Measurements from ENCODE around the gene SHMT1.
"Not testable (repeated sequence)": the region's sequence is repeated elsewhere in the genome, so short reads cannot be mapped to it uniquely, and the experiment has no call there.

The SHMT1 gene

GRCh38 chr17:18378205-18378505 lies 14.8 kb upstream of the SHMT1 start:
- no peak for DNase-seq (ENCODE audit: low read depth)

- DNase-seq (ENCODE audit: low read depth) = no peak
Observed at GRCh38 chr17:18377437-18378204, 14.3 kb upstream of the SHMT1 start, which contains the start of gene EVPLL. TSS of gene EVPLL (plus strand) at chr17:18377778. CDS start at chr17:18380938, 3,160 bp downstream.

DNA sequence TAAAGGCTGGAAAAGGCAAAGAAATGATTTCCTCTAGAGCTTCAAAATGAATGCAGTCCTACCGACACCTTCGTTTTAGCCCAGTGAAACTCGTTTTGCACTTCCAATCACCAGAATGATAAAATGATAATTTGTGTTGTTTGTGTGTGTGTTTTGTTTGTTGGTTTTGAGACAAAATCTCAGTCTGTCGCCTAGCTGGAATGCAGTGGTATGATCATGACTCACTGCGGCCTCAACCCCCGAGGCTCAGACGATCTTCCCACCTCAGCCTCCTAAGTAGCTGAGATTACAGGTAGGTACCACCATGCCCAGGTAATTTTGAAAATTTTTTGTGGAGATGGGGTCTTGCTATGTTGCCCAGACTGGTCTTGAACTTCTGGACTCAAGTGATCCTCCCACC lies 10.9 kb upstream of the SHMT1 start:
- DNase-seq (ENCODE audit: low read depth) = no peak

DNA sequence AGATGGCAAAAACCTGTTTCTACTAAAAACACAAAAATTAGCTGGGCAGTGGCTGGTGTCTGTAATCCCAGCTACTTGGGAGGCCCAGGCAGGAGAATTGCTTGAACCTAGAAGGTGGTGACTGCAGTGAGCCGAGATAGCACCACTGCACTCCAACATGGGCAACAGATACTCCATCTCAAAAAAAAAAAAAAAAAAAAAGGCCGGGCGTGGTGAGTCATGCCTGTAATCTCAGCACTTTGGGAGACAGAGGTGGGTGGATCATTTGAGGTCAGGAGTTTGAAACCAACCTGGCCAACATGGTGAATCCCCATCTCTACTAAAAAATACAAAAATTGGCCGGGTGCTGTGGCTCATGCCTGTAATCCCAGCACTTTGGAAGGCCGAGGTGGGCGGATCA lies 9.8 kb upstream of the SHMT1 start:
- not testable (repeated sequence) for DNase-seq (ENCODE audit: low read depth)

GRCh38 chr17:18371455-18371854 lies 8.1 kb upstream of the SHMT1 start:
- no peak for DNase-seq (ENCODE audit: low read depth)

DNA sequence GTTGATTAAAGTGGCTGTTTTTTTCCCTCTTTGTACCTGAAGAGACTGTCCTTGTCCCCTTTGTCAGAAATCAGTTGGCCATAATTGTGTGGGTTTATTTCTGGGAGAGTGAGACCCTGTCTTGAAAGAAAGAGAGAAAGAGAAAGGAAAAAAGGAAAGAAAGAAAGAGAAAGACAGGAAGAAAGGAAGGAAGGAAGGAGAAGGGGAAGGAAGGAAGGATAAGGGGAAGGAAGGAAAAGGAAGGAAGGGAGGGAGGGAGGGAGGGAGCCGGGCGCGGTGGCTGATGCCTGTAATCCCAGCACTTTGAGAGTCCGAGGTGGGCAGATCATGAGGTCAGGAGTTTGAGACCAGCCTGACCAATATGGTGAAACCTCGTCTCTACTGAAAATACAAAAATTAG lies 7.4 kb upstream of the SHMT1 start:
- DNase-seq (ENCODE audit: low read depth) = no peak

- no peak for DNase-seq (ENCODE audit: low read depth)
Observed at GRCh38 chr17:18368946-18369345, 5.6 kb upstream of the SHMT1 start.

- no peak for DNase-seq (ENCODE audit: low read depth)
Observed at GRCh38 chr17:18364166-18364565, 816 bp upstream of the SHMT1 start.

GRCh38 chr17:18362698-18363100 lies 651 bp downstream of the SHMT1 start:
- no peak for DNase-seq (ENCODE audit: low read depth)

- no peak for DNase-seq (ENCODE audit: low read depth)
Observed at GRCh38 chr17:18361837-18362697, 1.3 kb downstream of the SHMT1 start.

DNA sequence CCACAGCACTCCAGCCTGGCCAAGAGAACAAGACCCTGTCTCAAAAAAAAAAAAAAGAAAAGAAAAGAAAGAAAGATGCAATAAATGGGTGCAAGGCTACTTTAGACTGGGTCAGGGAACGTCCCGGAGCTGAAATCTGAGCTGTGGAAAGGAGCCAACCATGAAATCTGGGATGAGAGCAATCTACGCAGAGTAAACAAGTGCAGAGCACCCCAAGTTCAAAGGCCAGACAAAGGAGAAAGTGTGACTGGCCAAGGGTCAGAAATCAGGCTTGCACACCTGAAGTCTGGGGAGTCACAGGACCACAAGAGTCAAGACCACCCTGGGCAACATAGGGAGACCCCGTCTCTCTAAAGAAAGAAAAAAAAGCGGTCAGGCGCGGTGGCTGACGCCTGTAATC lies 2.8 kb downstream of the SHMT1 start:
- DNase-seq (ENCODE audit: low read depth) = no peak

GRCh38 chr17:18356624-18357023 lies 6.7 kb downstream of the SHMT1 start:
- DNase-seq (ENCODE audit: low read depth) = no peak

DNA sequence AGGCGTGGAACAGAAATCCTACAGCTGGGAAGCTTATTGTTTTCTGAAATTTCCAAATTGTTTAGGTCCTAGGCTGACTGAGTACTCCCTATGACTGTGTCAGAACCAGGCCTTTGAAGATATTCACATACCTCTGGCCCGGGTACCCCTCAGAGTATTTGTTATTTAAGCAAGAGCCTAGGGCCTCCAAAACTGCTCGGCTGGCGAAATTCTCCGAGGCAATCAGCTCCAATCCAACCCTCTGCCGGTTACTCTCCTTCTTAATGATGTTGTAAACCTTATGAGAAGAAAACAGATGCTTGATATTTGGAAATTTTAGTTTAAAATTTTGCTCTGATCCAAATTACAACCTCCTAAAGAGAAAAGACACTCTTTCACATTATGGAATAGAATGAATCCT lies 9.8 kb downstream of the SHMT1 start:
- no peak for DNase-seq (ENCODE audit: low read depth)

GRCh38 chr17:18344021-18344420 lies 19.3 kb downstream of the SHMT1 start:
- DNase-seq (ENCODE audit: low read depth) = no peak

DNA sequence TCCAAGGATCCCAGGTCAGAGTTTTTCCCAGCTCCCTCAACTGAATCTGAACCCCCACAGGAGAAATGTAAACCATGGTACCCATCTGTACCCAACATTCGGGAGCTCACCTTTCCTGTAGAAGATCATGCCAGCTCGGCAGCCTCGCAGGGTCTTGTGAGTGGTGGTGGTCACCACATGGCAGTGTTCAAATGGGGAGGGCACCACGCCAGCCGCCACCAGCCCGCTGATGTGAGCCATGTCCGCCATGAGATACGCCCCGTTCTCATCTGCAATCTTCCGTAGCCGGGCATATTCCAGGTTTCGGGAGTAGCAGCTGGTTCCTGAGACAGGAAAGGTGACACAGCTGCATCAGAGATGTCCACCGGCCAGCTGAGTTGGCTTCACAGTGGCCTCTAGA lies 23.4 kb downstream of the SHMT1 start:
- DNase-seq (ENCODE audit: low read depth) = no peak

DNA sequence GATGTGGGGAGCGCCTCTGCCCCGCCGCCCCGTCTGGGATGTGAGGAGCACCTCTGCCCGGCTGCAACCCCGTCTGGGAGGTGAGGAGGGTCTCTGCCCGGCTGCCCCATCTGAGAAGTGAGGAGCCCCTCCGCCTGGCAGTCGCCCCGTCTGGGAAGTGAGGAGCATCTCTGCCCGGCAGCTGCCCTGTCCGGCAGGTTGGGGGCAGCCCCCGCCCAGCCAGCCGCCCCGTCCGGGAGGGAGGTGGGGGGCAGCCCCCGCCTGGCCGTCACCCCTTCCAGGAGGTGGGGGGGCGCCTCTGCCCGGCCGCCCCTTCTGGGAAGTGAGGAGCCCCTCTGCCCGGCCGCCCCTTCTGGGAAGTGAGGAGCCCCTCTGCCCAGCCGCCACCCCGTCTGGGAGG lies 25.2 kb downstream of the SHMT1 start:
- DNase-seq (ENCODE audit: low read depth) = not testable (repeated sequence)

- DNase-seq (ENCODE audit: low read depth) = no peak
Observed at GRCh38 chr17:18332909-18333489, 30.4 kb downstream of the SHMT1 start.

GRCh38 chr17:18331879-18332278 lies 31.5 kb downstream of the SHMT1 start:
- DNase-seq (ENCODE audit: low read depth) = no peak

GRCh38 chr17:18328643-18329204 lies 34.6 kb downstream of the SHMT1 start:
- DNase-seq (ENCODE audit: low read depth) = no peak

DNA sequence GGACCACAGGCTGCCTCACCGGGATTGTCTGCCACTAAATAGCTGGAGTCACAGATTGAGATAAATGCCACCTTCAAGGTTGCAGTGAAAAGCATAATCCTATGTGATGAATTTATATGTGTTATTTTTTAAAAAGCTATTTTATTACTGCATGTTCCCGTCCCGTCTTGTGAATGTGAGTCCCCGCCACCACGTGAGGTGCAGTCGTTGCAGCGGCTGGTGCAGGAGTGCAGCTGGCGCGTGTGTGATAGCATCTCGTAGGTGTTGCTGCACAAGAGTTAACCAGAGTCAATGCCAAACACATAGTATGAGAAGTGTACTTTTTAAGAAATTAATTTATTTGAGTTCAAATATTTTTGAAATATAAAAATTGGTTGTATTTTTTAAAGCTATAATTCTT lies 35.8 kb downstream of the SHMT1 start:
- no peak for DNase-seq (ENCODE audit: low read depth)

DNA sequence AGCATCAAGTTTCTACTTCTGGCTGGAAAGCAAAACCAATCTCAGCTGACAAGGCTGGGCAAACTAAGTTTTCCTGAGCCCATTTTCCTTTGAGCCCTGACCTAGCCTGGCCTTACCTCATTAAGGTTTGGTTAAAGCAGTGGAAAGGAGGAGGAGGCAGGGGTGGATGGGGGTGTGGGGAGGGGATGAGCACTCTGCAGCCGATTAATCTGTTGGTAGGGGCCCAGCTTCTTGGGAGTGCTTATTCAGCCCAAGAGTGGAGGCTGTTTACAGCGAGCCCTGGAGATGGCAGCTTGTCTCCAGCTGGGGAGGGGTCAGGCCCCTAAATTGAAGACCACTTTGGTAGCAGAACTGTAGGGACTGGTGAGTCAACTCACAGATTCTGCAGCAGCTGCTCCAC lies 36.3 kb downstream of the SHMT1 start:
- DNase-seq (ENCODE audit: low read depth) = no peak

GRCh38 chr17:18326572-18326971 lies 36.8 kb downstream of the SHMT1 start:
- no peak for DNase-seq (ENCODE audit: low read depth)

- DNase-seq (ENCODE audit: low read depth) = no peak
Observed at GRCh38 chr17:18326039-18326438, 37.3 kb downstream of the SHMT1 start.
